GM12891 (cell line): ENCODE data around the gene SPPL3.

Experiments used
- PAX5 ChIP-seq: IDR thresholded peaks from 2 replicates; pipeline ENCODE4 v1.6.1; 2011; ENCODE audit warnings: low read length, moderate library complexity, mild to moderate bottlenecking; ENCODE audit not compliant: insufficient read depth, severe bottlenecking
- POU2F2 ChIP-seq: IDR thresholded peaks from 2 replicates; pipeline ENCODE4 v1.6.1; 2011; ENCODE audit warnings: low read depth, mild to moderate bottlenecking, control low read depth, low read length, moderate library complexity

GRCh38 chr12:120795441-120796178 lies 108.5 kb downstream of the SPPL3 start:
- TF ChIP-seq PAX5, result no peak
- TF ChIP-seq POU2F2, result no peak
